Thymus (tissue), 11 donors: ENCODE data around the gene NUP133. TPM values are rescaled to one million over a fixed set of nuclear protein-coding genes. Genes with fewer than 3 reads are reported as not detected.

Source experiments
- DNase-seq, 9 donors: peaks; one replicate each; pipeline ENCODE4 v3.0.0-alpha.2; 2013; ENCODE audit warnings: low spot score in 9 of 9, low read depth in 6 of 9, missing footprints in 1 of 9
- H3K27ac ChIP-seq, 2 donors: one replicate each; pipeline ENCODE4 v1.5.1; 2013; ENCODE audit warnings: control low read depth in 1 of 2, low read depth in 1 of 2, low read length in 1 of 2, mild to moderate bottlenecking in 1 of 2, moderate library complexity in 1 of 2
- H3K27me3 ChIP-seq, 2 donors: one replicate each; pipeline ENCODE4 v1.5.1; 2013; ENCODE audit warnings: low read length in 1 of 2; ENCODE audit not compliant: control insufficient read depth in 2 of 2, insufficient read depth in 1 of 2
- H3K36me3 ChIP-seq, 2 donors: one replicate each; pipeline ENCODE4 v1.5.1; 2013; ENCODE audit warnings: low read length in 1 of 2, mild to moderate bottlenecking in 1 of 2, moderate library complexity in 1 of 2; ENCODE audit not compliant: control insufficient read depth in 2 of 2, insufficient read depth in 2 of 2
- H3K4me1 ChIP-seq, 2 donors: one replicate each; pipeline ENCODE4 v1.5.1; 2013; ENCODE audit warnings: low read length in 2 of 2; ENCODE audit not compliant: control insufficient read depth in 2 of 2, insufficient read depth in 2 of 2
- H3K4me3 ChIP-seq, 2 donors: one replicate each; pipeline ENCODE4 v1.5.1; 2013; ENCODE audit warnings: low read length in 2 of 2, control low read depth in 1 of 2, mild to moderate bottlenecking in 1 of 2
- H3K9me3 ChIP-seq, 2 donors: one replicate each; pipeline ENCODE4 v1.5.1; 2013; ENCODE audit warnings: low read length in 1 of 2, mild to moderate bottlenecking in 1 of 2; ENCODE audit not compliant: control insufficient read depth in 2 of 2, insufficient read depth in 1 of 2
- WGBS: extraction: QIAGEN DNeasy Blood & Tissue Kit; methylation state at CpG from one replicate; pipeline ENCODE4 v1.1.7; 2013; 5-methylcytosine and 5-hydroxymethylcytosine counted together
- polyA plus RNA-seq: library from polyadenylated mRNA; stranded (reverse); fragments of 200-250 nt; gene quantifications from one replicate; pipeline ENCODE4 v1.2.3, GENCODE V29; 2013
- total RNA-seq: library from RNA; stranded (reverse); fragments of 120-200 nt; gene quantifications from one replicate; pipeline ENCODE4 v1.2.4, GENCODE V29; 2013
- donor health status: healthy.

The NUP133 gene
- total and polyA plus RNA-seq, 2 donors: 38.5 to 39.4 TPM

- DNase-seq: no peak
- H3K27me3 ChIP-seq: no peaks in the 10 kb centered on the region
- no peak overlapping the region for H3K27ac ChIP-seq
- 94% methylated on average over 2 of the region's 2 CpGs for WGBS
- peaks cover 24 to 40% of the 10 kb centered on the region in 2 donors for H3K36me3 ChIP-seq
- no peak overlapping the region for H3K4me3 ChIP-seq
- no peaks in the 10 kb centered on the region for H3K4me1 ChIP-seq
- no peaks in the 10 kb centered on the region for H3K9me3 ChIP-seq
Observed at GRCh38 chr1:229448845-229449244, 59.3 kb downstream of the NUP133 start.

GRCh38 chr1:229448354-229448753 is 59.8 kb downstream of the NUP133 start:
- 98% methylated on average over 7 of the region's 7 CpGs for WGBS
- Histone ChIP-seq H3K27ac (no peak overlapping the region), H3K27me3 (no peaks in the 10 kb centered on the region), H3K4me1 (no peaks in the 10 kb centered on the region), H3K36me3 (peaks cover 24 to 44% of the 10 kb centered on the region in 2 donors), H3K4me3 (no peak overlapping the region), H3K9me3 (no peaks in the 10 kb centered on the region)
- DNase-seq: no peak

GRCh38 chr1:229447809-229448252 is 60.3 kb downstream of the NUP133 start:
- no peak for DNase-seq
- H3K27me3 ChIP-seq: no peaks in the 10 kb centered on the region
- H3K4me3 ChIP-seq: no peak overlapping the region
- 97% methylated on average over 11 of the region's 11 CpGs for WGBS
- H3K36me3 ChIP-seq: peaks cover 24 to 50% of the 10 kb centered on the region in 2 donors
- H3K27ac ChIP-seq: no peak overlapping the region
- no peaks in the 10 kb centered on the region for H3K4me1 ChIP-seq
- H3K9me3 ChIP-seq: no peaks in the 10 kb centered on the region

GRCh38 chr1:229445828-229446227 is 62.3 kb downstream of the NUP133 start:
- H3K27me3 ChIP-seq: no peaks in the 10 kb centered on the region
- no peaks in the 10 kb centered on the region for H3K9me3 ChIP-seq
- H3K4me3 ChIP-seq: no peak overlapping the region
- H3K27ac ChIP-seq: no peak overlapping the region
- H3K4me1 ChIP-seq: no peaks in the 10 kb centered on the region
- H3K36me3 ChIP-seq: peaks cover 19 to 58% of the 10 kb centered on the region in 2 donors
- WGBS: 99% methylated on average over 4 of the region's 4 CpGs
- no peak for DNase-seq

GRCh38 chr1:229440851-229441537 is 67.1 kb downstream of the NUP133 start:
- H3K4me3 ChIP-seq: no peak overlapping the region
- H3K36me3 ChIP-seq: peaks cover 14 to 42% of the 10 kb centered on the region in 2 donors
- no peak overlapping the region for H3K27ac ChIP-seq
- peaks cover 4 to 14% of the 10 kb centered on the region in 2 donors for H3K27me3 ChIP-seq
- DNase-seq: no peak
- no peaks in the 10 kb centered on the region for H3K9me3 ChIP-seq
- H3K4me1 ChIP-seq: no peaks in the 10 kb centered on the region
- 92% methylated on average over 5 of the region's 5 CpGs for WGBS

- no peak overlapping the region for H3K4me3 ChIP-seq
- H3K36me3 ChIP-seq: peaks cover 14 to 23% of the 10 kb centered on the region in 2 donors
- 97% methylated on average over 3 of the region's 3 CpGs for WGBS
- H3K4me1 ChIP-seq: no peaks in the 10 kb centered on the region
- peaks cover 31 to 43% of the 10 kb centered on the region in 2 donors for H3K27me3 ChIP-seq
- H3K27ac ChIP-seq: no peak overlapping the region
- H3K9me3 ChIP-seq: no peaks in the 10 kb centered on the region
- no peak for DNase-seq
Observed at GRCh38 chr1:229438021-229438420, 70.1 kb downstream of the NUP133 start.

- no peaks in the 10 kb centered on the region for H3K4me1 ChIP-seq
- DNase-seq: no peak
- peaks cover 14 to 21% of the 10 kb centered on the region in 2 donors for H3K36me3 ChIP-seq
- peaks cover 0 to 1% of the 10 kb centered on the region in 2 donors for H3K9me3 ChIP-seq
- H3K27ac ChIP-seq: no peak overlapping the region
- 99% methylated on average over 2 of the region's 2 CpGs for WGBS
- H3K27me3 ChIP-seq: peaks cover 36 to 48% of the 10 kb centered on the region in 2 donors
- H3K4me3 ChIP-seq: no peak overlapping the region
Observed at GRCh38 chr1:229437443-229437842, 70.7 kb downstream of the NUP133 start.

GRCh38 chr1:229436201-229436600 is 71.9 kb downstream of the NUP133 start:
- peaks cover 1 to 3% of the 10 kb centered on the region in 2 donors for H3K9me3 ChIP-seq
- H3K4me1 ChIP-seq: peaks cover 0 to 5% of the 10 kb centered on the region in 2 donors
- H3K27me3 ChIP-seq: peaks cover 48 to 61% of the 10 kb centered on the region in 2 donors
- no peak overlapping the region for H3K4me3 ChIP-seq
- DNase-seq: no peak
- no peak overlapping the region for H3K27ac ChIP-seq
- H3K36me3 ChIP-seq: peaks cover 14% of the 10 kb centered on the region in 2 donors
- WGBS: 80% methylated on average over 7 of the region's 7 CpGs

GRCh38 chr1:229434641-229435051 is 73.5 kb downstream of the NUP133 start:
- H3K9me3 ChIP-seq: peaks cover 1 to 3% of the 10 kb centered on the region in 2 donors

More at GRCh38 chr1:229434641-229435051, 73.5 kb downstream of the NUP133 start:
- no peak for DNase-seq
- WGBS: 7% methylated on average over 27 of the region's 27 CpGs
- no peak overlapping the region for H3K4me3 ChIP-seq
- peaks cover 63 to 76% of the 10 kb centered on the region in 2 donors for H3K27me3 ChIP-seq
- peaks cover 1 to 2% of the 10 kb centered on the region in 2 donors for H3K36me3 ChIP-seq
- H3K4me1 ChIP-seq: peaks cover 0 to 9% of the 10 kb centered on the region in 2 donors
- H3K27ac ChIP-seq: no peak overlapping the region
